NT2/D1 (cell line): ENCODE results near the gene ANKFN1.

ENCODE experiments used
- DNase-seq: peaks from one replicate; pipeline ENCODE4 v3.0.0-alpha.2; 2011; ENCODE audit warnings: low read depth, low spot score
- H3K27me3 ChIP-seq: 2 replicates; pipeline ENCODE4 v1.6.0; 2011; ENCODE audit warnings: mild to moderate bottlenecking; ENCODE audit not compliant: insufficient read length, insufficient read depth
- H3K36me3 ChIP-seq: 2 replicates; pipeline ENCODE4 v1.6.1; 2011; ENCODE audit warnings: mild to moderate bottlenecking, low read length, mixed read lengths; ENCODE audit not compliant: insufficient read depth, insufficient read length
- H3K4me1 ChIP-seq: 2 replicates; pipeline ENCODE4 v1.5.1; 2011; ENCODE audit not compliant: insufficient read depth, insufficient read length
- H3K4me3 ChIP-seq: 2 replicates; pipeline ENCODE4 v1.5.1; 2011; ENCODE audit warnings: low read depth; ENCODE audit not compliant: insufficient read length
- H3K9ac ChIP-seq: 2 replicates; pipeline ENCODE4 v1.6.0; 2011; ENCODE audit warnings: low read depth; ENCODE audit not compliant: insufficient read length
- H3K9me3 ChIP-seq: 2 replicates; pipeline ENCODE4 v1.5.1; 2011; ENCODE audit warnings: mild to moderate bottlenecking, low read length; ENCODE audit not compliant: insufficient read depth
- SUZ12 ChIP-seq: IDR thresholded peaks from 2 replicates; pipeline ENCODE4 v1.6.1; 2011; ENCODE audit not compliant: insufficient read length, insufficient read depth; ENCODE audit errors: extremely low read depth
- YY1 ChIP-seq: IDR thresholded peaks from 2 replicates; pipeline ENCODE4 v1.6.1; 2011; ENCODE audit not compliant: insufficient read length, insufficient read depth
- ZNF274 ChIP-seq: IDR thresholded peaks from 2 replicates; pipeline ENCODE4 v1.6.1; 2011; ENCODE audit warnings: mild to moderate bottlenecking, low read depth, low read length

Gene ANKFN1

DNA sequence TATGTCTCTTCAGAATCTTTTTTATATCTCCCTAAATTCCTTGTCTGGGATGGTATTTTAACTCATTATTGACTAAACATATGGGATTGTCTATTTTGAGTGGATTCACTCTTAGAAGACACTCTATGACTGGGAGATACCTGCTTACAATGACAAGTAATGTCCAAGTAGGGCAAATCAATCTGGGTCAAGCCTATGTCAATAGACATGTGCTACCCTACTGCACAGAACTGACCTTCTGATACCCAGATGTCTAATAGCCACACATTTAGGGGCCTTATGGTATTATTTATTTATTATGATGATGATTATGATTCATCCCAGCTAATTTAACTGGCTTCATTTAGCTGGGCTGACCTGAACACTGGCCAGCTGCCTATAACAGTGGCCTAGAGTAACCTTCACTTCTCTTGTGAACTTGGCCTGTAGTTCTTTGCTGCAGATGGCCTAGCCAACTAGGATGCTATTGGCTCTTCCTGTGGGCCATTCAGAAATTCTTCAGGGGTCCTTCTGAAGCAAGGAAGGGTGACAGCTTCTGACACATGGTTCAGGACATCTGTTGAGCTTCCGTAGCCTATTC, 138.0 kb downstream of the ANKFN1 start:
- H3K27me3 ChIP-seq, result no peaks in the 10 kb centered on the region
- H3K9me3 ChIP-seq, result no peaks in the 10 kb centered on the region
- no peak overlapping the region for H3K4me3 ChIP-seq
- no peak for DNase-seq
- no peaks in the 10 kb centered on the region for H3K36me3 ChIP-seq
- no peak overlapping the region for H3K9ac ChIP-seq
- TF ChIP-seq YY1, result no peak
- TF ChIP-seq SUZ12, result no peak
- TF ChIP-seq ZNF274, result no peak
- H3K4me1 ChIP-seq, result no peaks in the 10 kb centered on the region

DNA sequence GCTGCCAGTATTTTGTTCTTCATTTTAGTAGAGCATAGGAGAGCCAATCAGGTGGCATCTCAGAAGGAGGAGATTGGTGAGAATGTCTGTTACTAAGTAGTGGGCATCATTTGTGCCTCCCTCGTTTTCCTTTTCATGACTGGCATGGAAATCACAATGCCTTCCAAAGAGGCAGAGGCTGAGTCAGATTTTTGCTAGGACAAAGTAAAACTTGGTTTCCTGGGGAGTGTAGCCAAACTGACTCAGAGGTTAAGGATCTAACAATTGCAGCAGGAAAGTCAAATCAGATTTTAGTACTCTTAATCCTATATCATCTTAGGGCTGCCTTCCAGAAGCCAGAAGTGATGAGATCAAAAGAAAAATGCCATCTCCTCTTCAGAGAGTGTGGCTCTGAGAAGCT, 138.7 kb downstream of the ANKFN1 start:
- H3K27me3 ChIP-seq, result no peaks in the 10 kb centered on the region
- H3K36me3 ChIP-seq, result no peaks in the 10 kb centered on the region
- TF ChIP-seq ZNF274 (no peak), YY1 (no peak), SUZ12 (no peak)
- H3K4me3 ChIP-seq, result no peak overlapping the region
- no peaks in the 10 kb centered on the region for H3K4me1 ChIP-seq
- H3K9ac ChIP-seq, result no peak overlapping the region
- no peaks in the 10 kb centered on the region for H3K9me3 ChIP-seq
- no peak for DNase-seq

DNA sequence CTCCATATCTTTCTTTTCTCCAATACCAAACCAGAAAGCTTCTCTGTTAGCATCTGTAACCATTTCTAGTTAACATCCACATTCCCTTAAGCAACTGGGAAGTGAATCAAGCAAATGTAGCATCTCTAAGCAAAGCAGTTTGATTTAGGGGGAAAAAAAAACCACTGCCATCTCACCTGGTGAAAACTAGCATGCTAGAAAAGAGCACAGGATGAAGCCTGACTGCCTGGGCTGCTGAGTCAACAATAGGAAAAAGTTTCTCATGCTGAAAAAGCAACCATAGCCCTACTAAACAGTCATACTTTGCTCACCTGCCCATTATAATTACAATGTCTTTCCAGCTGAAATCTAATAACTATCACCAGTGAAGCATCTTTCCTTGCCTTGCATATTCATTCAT, 139.3 kb downstream of the ANKFN1 start:
- Histone ChIP-seq H3K9me3 (no peaks in the 10 kb centered on the region), H3K27me3 (no peaks in the 10 kb centered on the region)

DNA sequence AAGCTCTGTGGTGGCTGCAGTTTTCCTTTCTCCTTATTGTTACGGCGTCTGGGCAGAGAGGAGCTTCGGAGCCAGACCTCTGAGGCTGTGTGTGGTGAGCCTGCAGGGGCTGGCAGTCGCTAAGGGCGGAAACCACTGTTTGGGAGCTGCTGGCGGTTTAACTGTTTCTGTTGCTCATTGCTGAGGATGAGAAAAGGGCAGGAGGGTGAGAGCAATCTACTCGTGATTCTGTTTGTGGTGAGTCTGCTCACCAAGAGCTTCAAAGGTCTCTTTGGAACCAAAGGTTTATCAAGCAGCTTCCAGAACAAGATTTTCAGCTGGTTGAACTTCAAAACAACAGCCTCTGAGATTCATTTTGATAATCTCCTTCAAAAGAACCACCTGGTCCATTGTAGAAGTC, 143.9 kb downstream of the ANKFN1 start:
- H3K27me3 ChIP-seq, result no peaks in the 10 kb centered on the region
- no peaks in the 10 kb centered on the region for H3K4me1 ChIP-seq
- no peaks in the 10 kb centered on the region for H3K36me3 ChIP-seq
- DNase-seq, result no peak
- H3K4me3 ChIP-seq, result no peak overlapping the region
- no peak overlapping the region for H3K9ac ChIP-seq
- no peaks in the 10 kb centered on the region for H3K9me3 ChIP-seq
- TF ChIP-seq YY1, result no peak
- TF ChIP-seq SUZ12, result no peak
- no peak for TF ChIP-seq ZNF274

More for the DNA sequence above, 139.3 kb downstream of the ANKFN1 start:
- Histone ChIP-seq H3K4me1 (no peaks in the 10 kb centered on the region), H3K4me3 (no peak overlapping the region), H3K9ac (no peak overlapping the region), H3K36me3 (no peaks in the 10 kb centered on the region)
- TF ChIP-seq ZNF274 (no peak), YY1 (no peak)
- DNase-seq, result no peak

DNA sequence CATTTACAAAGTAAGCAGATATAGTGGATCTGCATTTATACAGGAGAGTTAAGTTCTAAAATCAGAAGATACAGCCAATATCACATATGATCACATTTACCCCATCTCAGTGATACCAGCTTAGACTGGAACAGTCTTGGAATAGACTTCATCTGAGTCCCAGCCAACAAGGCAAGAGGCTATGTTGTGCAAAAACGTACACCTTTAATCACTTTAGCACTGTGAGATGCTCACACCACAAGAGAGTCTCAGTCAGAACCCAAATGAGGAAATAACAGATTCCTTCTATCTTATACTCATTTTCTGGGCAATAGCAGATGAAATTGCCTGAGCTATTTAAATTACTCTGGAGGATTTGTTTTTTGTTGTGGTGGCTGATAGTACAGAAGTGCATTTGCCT, 145.6 kb downstream of the ANKFN1 start:
- no peak for TF ChIP-seq SUZ12
- no peak for TF ChIP-seq YY1
- TF ChIP-seq ZNF274, result no peak
- Histone ChIP-seq H3K9ac (no peak overlapping the region), H3K4me1 (no peaks in the 10 kb centered on the region), H3K4me3 (no peak overlapping the region), H3K9me3 (no peaks in the 10 kb centered on the region), H3K27me3 (no peaks in the 10 kb centered on the region), H3K36me3 (no peaks in the 10 kb centered on the region)
- DNase-seq, result no peak

DNA sequence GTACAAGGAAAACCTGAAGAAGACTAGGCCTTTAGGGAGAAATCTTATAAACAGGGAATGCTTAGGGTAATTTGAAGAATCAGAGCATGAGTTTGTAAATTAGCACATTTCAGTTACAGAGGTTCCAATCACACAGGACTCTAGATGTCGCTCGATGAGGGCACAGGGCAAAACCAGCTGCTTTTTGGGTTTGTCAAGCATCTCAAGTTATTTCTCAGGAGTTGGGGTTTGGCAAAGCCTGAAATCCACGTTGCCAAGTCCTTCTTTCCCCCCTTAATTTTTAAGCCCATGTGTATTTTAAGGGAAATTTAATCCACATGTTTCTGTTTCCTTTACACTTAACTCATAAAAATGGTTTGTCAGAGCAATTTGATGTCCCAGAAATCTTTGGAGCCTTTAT, 146.9 kb downstream of the ANKFN1 start:
- H3K27me3 ChIP-seq, result no peaks in the 10 kb centered on the region
- no peak overlapping the region for H3K4me3 ChIP-seq
- no peaks in the 10 kb centered on the region for H3K36me3 ChIP-seq
- TF ChIP-seq ZNF274, result no peak
- no peak for TF ChIP-seq YY1
- no peak for TF ChIP-seq SUZ12
- H3K4me1 ChIP-seq, result no peaks in the 10 kb centered on the region
- no peaks in the 10 kb centered on the region for H3K9me3 ChIP-seq
- H3K9ac ChIP-seq, result no peak overlapping the region
- no peak for DNase-seq

DNA sequence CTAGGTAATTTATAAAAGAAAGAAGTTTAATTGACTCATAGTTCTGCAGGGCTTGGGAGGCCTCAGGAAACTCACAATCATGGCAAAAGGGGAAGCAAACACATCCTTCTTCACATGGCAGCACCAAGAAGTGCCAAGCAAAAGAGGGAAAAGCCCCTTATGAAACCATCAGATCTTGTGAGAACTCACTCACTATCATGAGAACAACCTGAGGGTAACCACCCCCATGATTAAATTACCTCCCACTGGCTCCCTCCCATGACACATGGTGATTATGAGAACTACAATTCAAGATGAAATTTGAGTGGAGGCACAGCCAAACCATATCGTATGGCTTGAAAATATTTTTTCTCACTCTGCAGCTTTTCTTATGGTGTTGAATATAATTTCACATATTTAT, 151.7 kb downstream of the ANKFN1 start:
- no peak for TF ChIP-seq SUZ12
- TF ChIP-seq ZNF274, result no peak
- no peak for TF ChIP-seq YY1
- Histone ChIP-seq H3K9me3 (no peaks in the 10 kb centered on the region), H3K9ac (no peak overlapping the region), H3K4me1 (no peaks in the 10 kb centered on the region), H3K27me3 (no peaks in the 10 kb centered on the region), H3K36me3 (no peaks in the 10 kb centered on the region), H3K4me3 (no peak overlapping the region)
- no peak for DNase-seq
